K562 (cell line): ENCODE data around the gene MYRIP.

Experiments used
- ESRRA ChIP-seq: fragments of 450-650 bp; IDR thresholded peaks from 2 replicates; pipeline ENCODE4 v1.6.1; 2014; ENCODE audit warnings: low read depth, mild to moderate bottlenecking, moderate library complexity, borderline replicate concordance
- FOXM1 ChIP-seq, 2 experiments: fragments of 450-650 bp in 1 of 2; sonication (generic) in 1 of 2; formaldehyde crosslinking in 1 of 2; IDR thresholded peaks; 2 replicates each; pipeline versions ENCODE4 v1.6.1 to v1.9.0; 2017 to 2022; ENCODE audit warnings: low read depth in 2 of 2, mild to moderate bottlenecking in 2 of 2, missing genetic modification reagents in 1 of 2, moderate library complexity in 1 of 2
- RFX5 ChIP-seq: IDR thresholded peaks from 2 replicates; pipeline ENCODE4 v1.6.1; 2011; ENCODE audit warnings: low read depth, mild to moderate bottlenecking, improper control_type of control experiment, low read length
- SIX5 ChIP-seq, 2 experiments: IDR thresholded peaks; 2 replicates each; pipeline ENCODE4 v1.6.1; 2011; ENCODE audit warnings: low read length in 2 of 2, borderline replicate concordance in 1 of 2, low read depth in 1 of 2, mild to moderate bottlenecking in 1 of 2, moderate library complexity in 1 of 2; ENCODE audit not compliant: insufficient read depth in 1 of 2
- TF ChIP-seq, protein P1 (sequence below): sonication (generic); formaldehyde crosslinking; IDR thresholded peaks from 2 replicates; pipeline ENCODE4 v1.8.1; 2022; ENCODE audit warnings: missing genetic modification reagents
- TF ChIP-seq, protein P2 (sequence below): fragments of 450-650 bp; conservative IDR thresholded peaks from 2 replicates; pipeline ENCODE4 v1.6.1; 2016; ENCODE audit warnings: missing genetic modification characterization, low read depth, mild to moderate bottlenecking, missing compliant biosample characterization, moderate library complexity
- TF ChIP-seq, protein P3 (sequence below): fragments of 450-650 bp; formaldehyde crosslinking; IDR thresholded peaks from 2 replicates; pipeline ENCODE4 v1.4.0; 2022; ENCODE audit warnings: missing genetic modification characterization
- TF ChIP-seq, protein P4 (sequence below), 3 experiments: IDR thresholded peaks in 2 of 3; conservative IDR thresholded peaks in 1 of 3; 2 replicates each; pipeline ENCODE4 v1.5.1; 2011 to 2012; ENCODE audit warnings: low read length in 3 of 3, mild to moderate bottlenecking in 3 of 3, control low read depth in 2 of 3, improper control_type of control experiment in 1 of 3, inconsistent platforms in 1 of 3, low read depth in 1 of 3, mixed read lengths in 1 of 3, moderate library complexity in 1 of 3; ENCODE audit not compliant: insufficient read depth in 2 of 3

DNA sequence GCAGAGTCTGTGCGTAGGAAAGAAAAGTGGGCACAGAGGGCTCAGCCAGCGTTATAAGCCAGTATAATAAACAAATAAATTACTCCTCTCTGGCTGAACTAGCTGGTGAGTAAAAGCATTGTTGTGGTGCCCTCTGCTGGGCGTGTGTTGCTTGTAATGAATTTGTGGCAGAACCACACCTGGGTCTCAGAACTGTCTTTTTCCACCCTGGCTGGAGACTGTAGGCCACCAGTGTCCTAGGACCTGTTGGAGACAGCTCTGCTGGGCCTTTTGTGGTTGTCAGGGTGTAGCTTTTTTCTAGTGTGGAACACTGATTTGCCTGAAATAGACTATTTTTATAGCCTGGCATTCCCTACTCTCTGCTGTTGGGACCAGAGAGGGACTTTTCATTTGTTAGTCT is 369.6 kb downstream of the MYRIP start:
- TF ChIP-seq FOXM1 (IDR thresholded peaks at IDR 0.05; ENCODE audit: low read depth): no peak
- no peak for TF ChIP-seq FOXM1 (CRISPR knock-in tag; IDR thresholded peaks at IDR 0.05; ENCODE audit: low read depth)
- TF ChIP-seq, protein P1, sequence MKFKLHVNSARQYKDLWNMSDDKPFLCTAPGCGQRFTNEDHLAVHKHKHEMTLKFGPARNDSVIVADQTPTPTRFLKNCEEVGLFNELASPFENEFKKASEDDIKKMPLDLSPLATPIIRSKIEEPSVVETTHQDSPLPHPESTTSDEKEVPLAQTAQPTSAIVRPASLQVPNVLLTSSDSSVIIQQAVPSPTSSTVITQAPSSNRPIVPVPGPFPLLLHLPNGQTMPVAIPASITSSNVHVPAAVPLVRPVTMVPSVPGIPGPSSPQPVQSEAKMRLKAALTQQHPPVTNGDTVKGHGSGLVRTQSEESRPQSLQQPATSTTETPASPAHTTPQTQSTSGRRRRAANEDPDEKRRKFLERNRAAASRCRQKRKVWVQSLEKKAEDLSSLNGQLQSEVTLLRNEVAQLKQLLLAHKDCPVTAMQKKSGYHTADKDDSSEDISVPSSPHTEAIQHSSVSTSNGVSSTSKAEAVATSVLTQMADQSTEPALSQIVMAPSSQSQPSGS (CRISPR knock-in tag): no peak
- TF ChIP-seq, protein P2, sequence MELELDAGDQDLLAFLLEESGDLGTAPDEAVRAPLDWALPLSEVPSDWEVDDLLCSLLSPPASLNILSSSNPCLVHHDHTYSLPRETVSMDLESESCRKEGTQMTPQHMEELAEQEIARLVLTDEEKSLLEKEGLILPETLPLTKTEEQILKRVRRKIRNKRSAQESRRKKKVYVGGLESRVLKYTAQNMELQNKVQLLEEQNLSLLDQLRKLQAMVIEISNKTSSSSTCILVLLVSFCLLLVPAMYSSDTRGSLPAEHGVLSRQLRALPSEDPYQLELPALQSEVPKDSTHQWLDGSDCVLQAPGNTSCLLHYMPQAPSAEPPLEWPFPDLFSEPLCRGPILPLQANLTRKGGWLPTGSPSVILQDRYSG (tag): no peak
- TF ChIP-seq SIX5 (IDR thresholded peaks at IDR 0.05; ENCODE audit: borderline replicate concordance in 1 of 2, insufficient read depth in 1 of 2, low read depth in 1 of 2, low read length in 2 of 2): no peak
- TF ChIP-seq ESRRA: no peak
- TF ChIP-seq, protein P3, sequence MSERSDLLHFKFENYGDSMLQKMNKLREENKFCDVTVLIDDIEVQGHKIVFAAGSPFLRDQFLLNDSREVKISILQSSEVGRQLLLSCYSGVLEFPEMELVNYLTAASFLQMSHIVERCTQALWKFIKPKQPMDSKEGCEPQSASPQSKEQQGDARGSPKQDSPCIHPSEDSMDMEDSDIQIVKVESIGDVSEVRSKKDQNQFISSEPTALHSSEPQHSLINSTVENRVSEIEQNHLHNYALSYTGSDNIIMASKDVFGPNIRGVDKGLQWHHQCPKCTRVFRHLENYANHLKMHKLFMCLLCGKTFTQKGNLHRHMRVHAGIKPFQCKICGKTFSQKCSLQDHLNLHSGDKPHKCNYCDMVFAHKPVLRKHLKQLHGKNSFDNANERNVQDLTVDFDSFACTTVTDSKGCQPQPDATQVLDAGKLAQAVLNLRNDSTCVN (CRISPR knock-in tag): no peak
- TF ChIP-seq RFX5: no peak
- TF ChIP-seq, protein P4, sequence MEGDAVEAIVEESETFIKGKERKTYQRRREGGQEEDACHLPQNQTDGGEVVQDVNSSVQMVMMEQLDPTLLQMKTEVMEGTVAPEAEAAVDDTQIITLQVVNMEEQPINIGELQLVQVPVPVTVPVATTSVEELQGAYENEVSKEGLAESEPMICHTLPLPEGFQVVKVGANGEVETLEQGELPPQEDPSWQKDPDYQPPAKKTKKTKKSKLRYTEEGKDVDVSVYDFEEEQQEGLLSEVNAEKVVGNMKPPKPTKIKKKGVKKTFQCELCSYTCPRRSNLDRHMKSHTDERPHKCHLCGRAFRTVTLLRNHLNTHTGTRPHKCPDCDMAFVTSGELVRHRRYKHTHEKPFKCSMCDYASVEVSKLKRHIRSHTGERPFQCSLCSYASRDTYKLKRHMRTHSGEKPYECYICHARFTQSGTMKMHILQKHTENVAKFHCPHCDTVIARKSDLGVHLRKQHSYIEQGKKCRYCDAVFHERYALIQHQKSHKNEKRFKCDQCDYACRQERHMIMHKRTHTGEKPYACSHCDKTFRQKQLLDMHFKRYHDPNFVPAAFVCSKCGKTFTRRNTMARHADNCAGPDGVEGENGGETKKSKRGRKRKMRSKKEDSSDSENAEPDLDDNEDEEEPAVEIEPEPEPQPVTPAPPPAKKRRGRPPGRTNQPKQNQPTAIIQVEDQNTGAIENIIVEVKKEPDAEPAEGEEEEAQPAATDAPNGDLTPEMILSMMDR (IDR thresholded peaks at IDR 0.05 in 2 of 3, conservative IDR thresholded peaks at IDR 0.05 in 1 of 3; ENCODE audit: insufficient read depth in 2 of 3, low read depth in 1 of 3, low read length in 3 of 3): peak; percentile 78 to 88 (median 83)
